NCI-H2081 treated with DMSO at 0.1 percent for 48 hours (cell line): Measurements from ENCODE around the gene ARMC8.

Experiments
- DNase-seq: peaks from one replicate; lab custom pipeline; 2025; lab: John Stamatoyannopoulos, UW

Gene ARMC8

GRCh38 chr3:138199851-138200250 lies 12.8 kb downstream of the ARMC8 start:
- DNase-seq = no peak

DNA sequence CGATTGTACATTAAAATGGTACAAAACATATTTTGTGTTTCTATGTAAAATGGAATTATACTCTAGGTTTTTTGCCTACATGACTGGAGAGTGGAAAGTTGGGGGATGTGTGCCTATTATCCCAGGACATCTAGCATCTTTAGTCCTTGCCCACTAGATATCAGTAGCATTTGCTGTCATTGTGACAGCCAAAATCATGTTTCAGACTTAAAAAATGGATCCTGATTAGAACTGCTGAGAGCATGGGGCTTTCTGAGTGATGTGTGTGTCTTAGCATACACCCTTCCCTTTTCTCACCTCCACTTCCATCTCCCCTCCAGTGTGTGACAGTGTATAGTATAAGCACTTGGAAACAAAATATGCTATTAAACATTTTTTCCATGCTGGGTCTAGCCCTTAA lies 13.3 kb downstream of the ARMC8 start:
- no peak for DNase-seq

GRCh38 chr3:138202945-138203701 lies 16.0 kb downstream of the ARMC8 start:
- DNase-seq = no peak

DNA sequence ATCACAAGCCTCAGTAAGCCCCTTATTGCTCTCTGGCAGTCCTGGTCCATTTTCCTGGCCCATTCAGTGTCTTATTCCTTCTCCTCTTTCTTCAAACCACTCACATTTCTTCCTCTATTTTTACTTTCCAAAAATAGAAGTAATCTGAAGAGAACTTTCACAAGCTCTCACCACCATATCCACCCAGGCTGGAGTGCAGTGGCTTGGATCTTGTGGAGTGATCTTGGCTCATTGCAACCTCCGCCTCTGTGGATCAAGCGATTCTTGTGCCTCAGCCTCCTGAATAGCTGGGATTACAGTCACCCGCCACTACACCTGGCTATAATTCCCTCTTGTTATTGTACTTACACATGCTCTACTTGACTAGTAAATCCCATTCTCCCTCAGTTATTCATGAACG lies 16.8 kb downstream of the ARMC8 start:
- DNase-seq = no peak

GRCh38 chr3:138205527-138205926 lies 18.4 kb downstream of the ARMC8 start:
- DNase-seq = no peak

DNA sequence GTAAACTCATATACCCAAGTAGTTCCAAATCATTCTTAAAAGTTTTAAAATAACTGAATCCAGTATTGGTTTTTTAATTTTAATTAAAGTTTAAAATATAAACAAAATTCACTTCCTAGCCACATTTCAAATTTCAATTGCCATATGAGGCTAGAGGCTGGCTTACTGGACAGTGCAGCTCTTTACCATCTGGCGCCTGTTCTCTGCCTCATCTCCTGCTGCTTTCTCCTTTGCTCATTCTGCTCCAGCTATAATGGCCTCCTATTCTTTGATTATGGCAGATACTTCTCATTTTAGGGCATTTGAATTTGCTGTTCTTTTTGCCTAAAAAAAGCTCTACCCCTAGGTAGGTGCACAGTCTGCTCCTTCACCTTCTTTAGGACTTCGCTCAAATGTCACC lies 19.1 kb downstream of the ARMC8 start:
- no peak for DNase-seq

GRCh38 chr3:138210528-138210927 lies 23.4 kb downstream of the ARMC8 start:
- no peak for DNase-seq

GRCh38 chr3:138213398-138214085 lies 26.4 kb downstream of the ARMC8 start:
- no peak for DNase-seq

DNA sequence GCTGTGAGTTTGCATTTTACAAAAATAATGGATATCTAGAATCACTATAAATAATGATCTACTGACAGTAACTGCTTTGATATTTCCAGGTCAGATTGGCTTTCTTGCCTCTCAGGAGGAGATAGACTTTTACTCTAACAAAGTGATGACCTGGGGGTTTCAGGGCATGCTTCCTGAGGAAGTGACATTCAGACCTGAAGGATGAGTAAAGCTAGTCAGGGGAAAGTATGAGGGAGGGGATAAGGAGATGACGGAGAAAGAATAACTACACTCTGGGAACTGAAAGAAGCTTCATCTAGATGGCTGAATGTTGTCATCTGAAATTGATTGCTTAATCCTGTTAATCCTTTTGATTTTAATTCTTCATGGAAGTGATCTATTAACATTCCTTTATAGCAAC lies 32.2 kb downstream of the ARMC8 start:
- no peak for DNase-seq

DNA sequence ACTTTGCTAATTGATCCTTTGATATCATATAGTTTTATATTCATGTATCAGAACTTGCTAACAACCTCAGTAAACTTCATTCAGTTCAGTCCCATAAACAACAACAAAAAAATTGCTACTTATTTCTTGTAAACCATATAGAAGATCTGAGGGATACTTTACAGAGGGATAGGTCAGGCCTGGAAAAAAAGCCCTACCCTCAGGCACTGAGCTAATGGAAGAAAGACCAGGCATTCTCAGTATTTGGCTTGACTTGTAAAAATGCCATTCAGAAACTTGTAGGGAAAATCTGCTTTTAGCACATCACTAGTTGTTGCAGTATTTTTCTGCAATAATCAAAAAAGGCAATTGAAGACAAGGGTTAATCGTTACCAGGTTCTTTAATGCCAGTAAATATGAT lies 33.1 kb downstream of the ARMC8 start:
- no peak for DNase-seq

DNA sequence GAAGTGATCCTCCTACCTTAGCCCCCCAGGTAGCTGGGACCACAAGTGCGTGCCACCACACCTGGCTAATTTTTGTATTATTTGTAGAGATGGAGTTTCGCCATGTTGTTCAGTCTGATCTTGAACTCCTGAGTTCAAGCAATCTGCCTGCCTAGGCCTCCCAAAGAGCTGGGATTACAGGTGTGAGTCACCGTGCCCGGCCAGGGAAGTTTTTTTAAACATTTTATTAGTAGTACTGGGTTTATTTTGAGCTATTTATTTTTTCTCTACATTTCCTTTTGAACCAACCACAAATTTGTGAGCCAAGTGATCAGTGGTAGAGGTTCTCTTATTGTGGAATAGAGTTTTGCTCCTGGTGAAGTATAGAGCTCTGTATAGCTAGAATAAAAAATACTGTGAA lies 33.7 kb downstream of the ARMC8 start:
- DNase-seq = no peak

DNA sequence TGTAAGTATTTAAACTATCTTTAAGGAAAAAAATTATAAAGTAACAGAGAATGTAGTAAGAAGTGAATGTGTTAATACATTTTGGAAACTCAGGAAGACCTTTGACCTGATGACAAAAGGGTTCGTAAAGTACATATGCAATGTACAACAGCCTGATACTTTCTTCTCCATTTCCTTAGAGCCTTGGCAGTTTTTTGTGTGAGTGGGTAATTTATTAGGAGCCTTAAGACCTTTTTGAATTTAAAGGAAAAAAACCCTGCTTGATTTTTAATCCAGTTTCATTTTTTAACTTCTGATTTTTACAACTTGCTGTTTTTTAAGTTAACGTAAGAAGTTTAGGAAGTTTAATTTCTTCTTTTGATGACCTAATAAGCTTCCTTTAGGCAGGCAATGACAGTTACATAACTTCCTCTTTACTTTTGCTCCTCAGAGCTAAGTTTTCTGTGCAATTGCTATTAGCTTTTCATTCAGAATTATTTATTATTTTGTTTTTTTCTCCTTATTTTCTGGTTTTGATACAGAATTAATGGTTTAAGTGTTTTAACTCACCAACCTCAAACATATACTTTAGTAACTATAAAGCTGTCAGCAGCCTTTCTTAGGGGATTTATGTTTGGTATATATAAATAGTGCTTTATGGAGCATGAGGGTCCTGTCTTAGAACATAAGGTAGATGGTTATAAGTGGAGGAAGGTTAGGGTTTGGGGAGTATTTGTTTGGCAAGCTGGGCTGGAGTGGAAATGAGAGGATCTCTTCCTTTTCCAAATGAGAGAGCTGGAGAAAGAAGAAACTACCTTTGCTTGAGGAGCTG lies 35.2 kb downstream of the ARMC8 start:
- DNase-seq = no peak

DNA sequence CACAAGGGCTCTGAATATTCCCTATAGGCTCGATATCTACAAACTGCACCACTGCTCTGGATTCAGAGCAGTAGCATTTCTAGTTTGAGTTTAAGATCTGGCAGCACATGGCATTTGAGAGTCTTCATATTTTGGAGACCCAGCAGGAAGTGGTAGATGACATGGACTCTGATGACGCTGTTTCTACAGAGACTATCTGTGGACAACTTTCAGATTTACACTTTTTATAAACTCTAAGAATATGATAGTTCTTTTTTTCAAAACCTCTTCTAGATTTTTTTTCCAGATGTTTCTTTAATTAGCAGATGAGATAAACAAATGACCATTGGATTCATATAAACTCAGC lies 35.8 kb downstream of the ARMC8 start:
- DNase-seq = no peak

DNA sequence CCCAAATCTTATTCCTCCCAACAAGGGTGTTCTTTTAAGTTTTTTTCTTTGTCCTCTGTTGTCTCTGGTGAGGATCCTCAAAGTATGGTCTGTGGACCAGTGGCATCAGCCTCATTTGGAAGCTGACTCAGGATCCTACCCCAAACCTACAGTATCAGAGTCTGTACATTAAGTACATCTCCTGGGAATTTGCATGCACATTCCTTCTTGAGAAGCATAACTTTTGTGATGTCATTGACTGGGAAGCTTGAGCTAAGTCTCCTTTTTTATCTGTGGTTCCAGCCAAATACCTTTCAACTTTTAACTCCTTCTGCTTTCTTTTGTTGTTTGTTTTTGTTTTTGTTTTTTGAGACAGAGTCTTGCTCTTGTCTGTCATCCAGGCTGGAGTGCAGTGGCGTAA lies 40.5 kb downstream of the ARMC8 start:
- DNase-seq = no peak

DNA sequence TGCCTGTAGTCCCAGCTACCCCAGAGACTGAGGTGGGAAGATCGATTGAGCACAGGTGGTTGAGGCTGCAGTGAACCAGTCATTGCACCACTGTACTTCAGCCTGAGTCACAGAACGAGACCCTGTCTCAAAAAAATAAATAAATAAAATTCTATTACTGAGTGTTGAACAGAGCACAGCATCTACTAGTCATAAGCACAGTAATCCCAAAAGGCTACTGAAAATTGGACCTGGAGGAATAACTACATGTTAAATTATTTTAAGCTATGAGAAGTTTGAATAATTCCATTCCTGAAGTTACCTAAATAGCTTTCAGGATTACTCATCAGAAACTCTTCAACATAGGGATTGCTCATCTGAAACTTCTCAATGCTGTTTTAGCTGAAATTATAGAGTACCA lies 43.4 kb downstream of the ARMC8 start:
- DNase-seq = no peak

DNA sequence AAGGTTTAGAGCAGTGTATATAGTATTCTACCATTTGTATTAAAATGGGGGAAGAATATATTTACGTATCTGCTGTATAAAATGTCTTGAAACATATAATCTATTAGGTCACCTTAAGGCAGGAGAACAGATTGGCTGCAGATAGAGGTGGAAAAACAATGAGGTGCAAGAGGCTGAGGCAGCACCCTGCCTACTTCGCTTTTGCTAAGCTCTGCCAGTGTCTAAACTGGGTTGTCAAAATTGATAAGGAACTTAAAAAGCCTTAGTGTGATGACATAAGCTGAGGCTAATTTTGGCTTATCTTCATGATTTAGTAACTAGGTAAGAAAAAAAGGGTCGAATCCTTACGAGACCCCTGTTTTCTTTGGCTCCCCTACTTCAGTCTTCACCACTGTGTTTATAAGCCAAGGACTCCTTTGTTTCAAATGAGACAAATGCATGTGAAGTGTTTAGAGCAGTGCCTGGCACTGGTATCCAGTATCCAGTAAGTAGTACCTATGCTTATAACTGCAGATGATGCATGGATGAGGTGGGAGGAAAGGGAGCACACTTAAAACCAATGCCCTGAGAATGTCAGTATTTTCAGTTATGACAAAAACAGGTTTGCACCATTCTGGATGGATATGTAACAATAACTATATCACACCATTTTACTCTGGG lies 45.7 kb downstream of the ARMC8 start:
- DNase-seq = no peak

DNA sequence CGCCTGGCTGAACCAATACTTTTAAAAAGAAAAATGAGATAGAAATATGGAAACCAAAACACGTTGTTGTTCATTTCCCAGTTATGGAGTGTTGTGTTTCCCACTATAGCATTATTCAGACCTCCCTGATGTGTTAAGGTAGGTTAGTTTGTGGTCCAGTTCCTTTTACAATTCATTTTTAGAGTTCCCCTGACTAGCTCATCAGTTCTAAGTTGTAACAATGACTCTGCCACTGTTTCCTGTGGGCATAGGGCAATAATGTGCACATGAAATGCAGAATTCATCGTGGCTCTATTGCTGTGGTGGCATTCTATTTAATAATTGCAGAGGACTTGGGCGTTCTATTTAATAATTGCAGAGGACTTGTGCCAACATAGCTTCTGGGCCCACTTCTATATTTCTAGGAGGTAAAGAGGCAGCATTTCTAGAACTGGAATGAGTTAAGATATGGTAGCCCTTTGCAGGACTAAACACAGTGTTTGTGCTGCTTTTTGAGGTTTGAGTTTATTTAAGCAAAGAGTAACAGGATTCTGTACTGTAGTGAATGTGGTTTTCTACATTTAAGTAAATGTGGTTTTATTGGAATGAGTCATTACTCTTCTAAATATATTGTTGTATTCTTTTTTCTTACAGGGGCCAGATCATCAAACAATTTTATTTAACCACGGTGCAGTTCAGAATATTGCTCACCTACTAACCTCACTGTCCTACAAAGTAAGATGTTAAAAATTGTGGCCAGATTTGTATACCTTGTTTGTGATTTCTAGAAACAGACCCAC lies 47.5 kb downstream of the ARMC8 start:
- no peak for DNase-seq

GRCh38 chr3:138238711-138239110 lies 51.6 kb downstream of the ARMC8 start:
- no peak for DNase-seq

- no peak for DNase-seq
Measured at GRCh38 chr3:138241061-138241460, 54.0 kb downstream of the ARMC8 start.

- DNase-seq = no peak
Measured at GRCh38 chr3:138241676-138242075, 54.6 kb downstream of the ARMC8 start.

DNA sequence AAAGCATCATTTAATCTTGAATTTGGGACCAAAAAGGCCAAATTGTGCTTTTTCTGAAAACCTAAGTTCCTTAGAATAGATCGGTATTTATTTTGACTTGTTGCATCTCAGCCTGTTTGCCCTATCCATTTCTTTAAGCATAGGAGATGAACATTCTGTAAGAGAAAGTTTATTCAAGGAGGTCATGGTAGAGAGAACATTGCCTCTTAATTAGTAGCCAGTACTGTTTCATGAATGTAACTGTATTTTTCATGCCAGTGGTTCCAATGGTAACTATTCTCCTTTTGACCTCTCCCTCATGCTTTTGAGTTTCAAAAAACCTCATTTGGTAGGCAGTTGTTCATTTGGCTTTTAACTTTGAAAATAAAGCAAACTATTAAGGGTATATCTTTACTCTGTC lies 55.4 kb downstream of the ARMC8 start:
- DNase-seq = no peak

DNA sequence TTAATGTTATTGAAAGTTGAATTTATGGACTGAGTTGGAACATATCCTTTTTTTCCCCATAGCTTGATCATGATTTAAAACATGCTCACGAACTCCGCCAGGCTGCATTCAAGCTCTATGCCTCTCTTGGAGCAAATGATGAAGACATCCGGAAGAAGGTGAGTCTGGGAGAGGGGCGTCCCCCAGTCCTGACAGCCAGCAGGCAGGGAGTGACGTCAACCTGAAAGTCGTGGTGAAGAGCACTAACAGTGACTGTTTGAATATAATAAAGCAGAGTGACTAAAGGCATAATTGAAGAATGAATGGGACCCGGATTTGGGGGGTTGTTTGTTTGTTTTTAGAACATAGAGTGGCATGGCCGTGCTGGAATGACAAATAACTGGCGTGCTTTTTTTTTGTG lies 57.9 kb downstream of the ARMC8 start:
- DNase-seq = no peak
